ENCODE data around the gene MARK3. TPM values are rescaled to one million over a fixed set of nuclear protein-coding genes. Genes with fewer than 3 reads are reported as not detected.

The MARK3 gene
- total and polyA plus RNA-seq, 2 experiments from 2014 or later = 72.9 to 88.3 TPM

GRCh38 chr14:103432627-103433026, 47.4 kb downstream of the MARK3 start:
- TF ChIP-seq, protein P1, sequence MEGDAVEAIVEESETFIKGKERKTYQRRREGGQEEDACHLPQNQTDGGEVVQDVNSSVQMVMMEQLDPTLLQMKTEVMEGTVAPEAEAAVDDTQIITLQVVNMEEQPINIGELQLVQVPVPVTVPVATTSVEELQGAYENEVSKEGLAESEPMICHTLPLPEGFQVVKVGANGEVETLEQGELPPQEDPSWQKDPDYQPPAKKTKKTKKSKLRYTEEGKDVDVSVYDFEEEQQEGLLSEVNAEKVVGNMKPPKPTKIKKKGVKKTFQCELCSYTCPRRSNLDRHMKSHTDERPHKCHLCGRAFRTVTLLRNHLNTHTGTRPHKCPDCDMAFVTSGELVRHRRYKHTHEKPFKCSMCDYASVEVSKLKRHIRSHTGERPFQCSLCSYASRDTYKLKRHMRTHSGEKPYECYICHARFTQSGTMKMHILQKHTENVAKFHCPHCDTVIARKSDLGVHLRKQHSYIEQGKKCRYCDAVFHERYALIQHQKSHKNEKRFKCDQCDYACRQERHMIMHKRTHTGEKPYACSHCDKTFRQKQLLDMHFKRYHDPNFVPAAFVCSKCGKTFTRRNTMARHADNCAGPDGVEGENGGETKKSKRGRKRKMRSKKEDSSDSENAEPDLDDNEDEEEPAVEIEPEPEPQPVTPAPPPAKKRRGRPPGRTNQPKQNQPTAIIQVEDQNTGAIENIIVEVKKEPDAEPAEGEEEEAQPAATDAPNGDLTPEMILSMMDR (IDR thresholded peaks at IDR 0.05; ENCODE audit: low read depth, low read length) = no peak
- no peak for DNase-seq (ENCODE audit: low read depth in 1 of 2, low spot score in 1 of 2)
- H3K27me3 ChIP-seq = no peaks in the 10 kb centered on the region
- no peak overlapping the region for H3K27ac ChIP-seq
- no peak overlapping the region for H3K4me3 ChIP-seq
- H3K9me3 ChIP-seq (ENCODE audit: low read depth) = no peaks in the 10 kb centered on the region
- H3K4me1 ChIP-seq (ENCODE audit: low read depth) = no peaks in the 10 kb centered on the region
- H3K36me3 ChIP-seq = no peaks in the 10 kb centered on the region

- Histone ChIP-seq H3K9me3 (ENCODE audit: low read depth) (no peaks in the 10 kb centered on the region), H3K36me3 (no peaks in the 10 kb centered on the region), H3K4me1 (ENCODE audit: low read depth) (no peaks in the 10 kb centered on the region), H3K4me3 (no peak overlapping the region), H3K27me3 (no peaks in the 10 kb centered on the region), H3K27ac (peak overlapping the region; percentile 68)
- no peak for DNase-seq (ENCODE audit: low read depth in 1 of 2, low spot score in 1 of 2)
- TF ChIP-seq, protein P1 (IDR thresholded peaks at IDR 0.05; ENCODE audit: low read depth, low read length) = no peak
Measured at GRCh38 chr14:103433916-103434563, 48.8 kb downstream of the MARK3 start.

DNA sequence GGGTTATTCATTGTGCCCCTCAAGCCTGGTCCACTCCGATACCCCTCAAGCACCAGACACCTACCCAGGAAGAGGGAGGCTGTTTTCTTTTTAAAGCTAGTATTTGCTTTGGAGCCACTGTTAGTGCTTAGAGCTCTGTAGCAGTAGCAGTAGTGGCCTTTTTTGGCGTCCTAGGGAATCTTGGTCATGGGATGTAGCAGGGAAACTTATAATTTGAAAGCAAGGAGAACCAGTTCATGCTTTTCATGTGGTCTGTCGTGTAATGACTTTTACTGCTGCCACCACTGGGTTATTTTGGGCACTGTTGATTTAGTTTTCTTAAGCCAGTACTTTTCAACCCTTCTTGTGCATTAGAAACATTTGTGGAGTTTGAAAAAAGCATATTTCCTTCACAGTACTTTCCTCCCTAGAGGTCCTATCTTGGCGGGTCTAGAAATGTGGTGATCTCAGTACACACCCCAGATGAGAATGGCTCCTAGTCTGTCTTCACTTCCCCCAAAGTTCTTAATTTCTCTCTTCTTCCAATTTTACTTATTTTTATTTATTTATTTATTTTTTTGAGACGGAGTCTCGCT, 49.7 kb downstream of the MARK3 start:
- Histone ChIP-seq H3K27me3 (no peaks in the 10 kb centered on the region), H3K4me3 (no peak overlapping the region)

GRCh38 chr14:103436533-103436932, 51.3 kb downstream of the MARK3 start:
- peaks cover 4% of the 10 kb centered on the region for H3K36me3 ChIP-seq
- no peaks in the 10 kb centered on the region for H3K27me3 ChIP-seq
- no peak overlapping the region for H3K27ac ChIP-seq
- DNase-seq (ENCODE audit: low read depth in 1 of 2, low spot score in 1 of 2) = peak in 1 of 2 donors; percentile 44
- no peaks in the 10 kb centered on the region for H3K9me3 ChIP-seq (ENCODE audit: low read depth)
- no peak overlapping the region for H3K4me3 ChIP-seq
- TF ChIP-seq, protein P1 (IDR thresholded peaks at IDR 0.05; ENCODE audit: low read depth, low read length) = no peak
- no peaks in the 10 kb centered on the region for H3K4me1 ChIP-seq (ENCODE audit: low read depth)

More for the DNA sequence above, 49.7 kb downstream of the MARK3 start:
- Histone ChIP-seq H3K4me1 (ENCODE audit: low read depth) (no peaks in the 10 kb centered on the region), H3K36me3 (peaks cover under 1% of the 10 kb centered on the region), H3K27ac (peak overlapping the region; percentile 68), H3K9me3 (ENCODE audit: low read depth) (no peaks in the 10 kb centered on the region)
- DNase-seq (ENCODE audit: low read depth in 1 of 2, low spot score in 1 of 2) = no peak
- TF ChIP-seq, protein P1 (IDR thresholded peaks at IDR 0.05; ENCODE audit: low read depth, low read length) = no peak

GRCh38 chr14:103442288-103442687, 57.1 kb downstream of the MARK3 start:
- no peak overlapping the region for H3K4me3 ChIP-seq
- H3K36me3 ChIP-seq = peaks cover 4% of the 10 kb centered on the region
- no peak overlapping the region for H3K27ac ChIP-seq
- TF ChIP-seq, protein P1 (IDR thresholded peaks at IDR 0.05; ENCODE audit: low read depth, low read length) = no peak
- peak in 1 of 2 donors; percentile 54 for DNase-seq (ENCODE audit: low read depth in 1 of 2, low spot score in 1 of 2)
- H3K4me1 ChIP-seq (ENCODE audit: low read depth) = peaks cover 9% of the 10 kb centered on the region
- H3K27me3 ChIP-seq = no peaks in the 10 kb centered on the region
- no peaks in the 10 kb centered on the region for H3K9me3 ChIP-seq (ENCODE audit: low read depth)

Data from cardiac muscle cell (in vitro differentiated cells and primary cell).